K562 (cell line): ENCODE results near the gene P3H4.

Experiments used
- ESRRA ChIP-seq: fragments of 450-650 bp; IDR thresholded peaks from 2 replicates; pipeline ENCODE4 v1.6.1; 2014; ENCODE audit warnings: low read depth, mild to moderate bottlenecking, moderate library complexity, borderline replicate concordance
- PHF21A ChIP-seq: fragments of 450-650 bp; IDR thresholded peaks from 2 replicates; pipeline ENCODE4 v1.6.1; 2017; ENCODE audit warnings: low read depth, borderline replicate concordance
- POLR2AphosphoS5 ChIP-seq: IDR thresholded peaks from 2 replicates; pipeline ENCODE4 v1.6.1; 2011; ENCODE audit warnings: mild to moderate bottlenecking, low read depth, low read length, moderate library complexity; ENCODE audit not compliant: control insufficient read depth, insufficient read depth
- POLR2B ChIP-seq: fragments of 450-650 bp; IDR thresholded peaks from 2 replicates; pipeline ENCODE4 v1.6.1; 2018; ENCODE audit warnings: low read depth; ENCODE audit not compliant: partially characterized antibody
- ZNF444 ChIP-seq: fragments of 250-450 bp; sonication (Bioruptor Pico); IDR thresholded peaks from 2 replicates; pipeline ENCODE4 v1.4.0; 2020; ENCODE audit warnings: mild to moderate bottlenecking, moderate library complexity
- TF ChIP-seq, protein P1 (sequence below), 2 experiments: fragments of 450-650 bp in 1 of 2; IDR thresholded peaks; 2 replicates each; pipeline ENCODE4 v1.6.1; 2011 to 2017; ENCODE audit warnings: low read depth in 2 of 2, antibody characterized with exemption in 1 of 2, borderline replicate concordance in 1 of 2, low read length in 1 of 2, mild to moderate bottlenecking in 1 of 2, mixed read lengths in 1 of 2; ENCODE audit not compliant: control insufficient read depth in 1 of 2

DNA sequence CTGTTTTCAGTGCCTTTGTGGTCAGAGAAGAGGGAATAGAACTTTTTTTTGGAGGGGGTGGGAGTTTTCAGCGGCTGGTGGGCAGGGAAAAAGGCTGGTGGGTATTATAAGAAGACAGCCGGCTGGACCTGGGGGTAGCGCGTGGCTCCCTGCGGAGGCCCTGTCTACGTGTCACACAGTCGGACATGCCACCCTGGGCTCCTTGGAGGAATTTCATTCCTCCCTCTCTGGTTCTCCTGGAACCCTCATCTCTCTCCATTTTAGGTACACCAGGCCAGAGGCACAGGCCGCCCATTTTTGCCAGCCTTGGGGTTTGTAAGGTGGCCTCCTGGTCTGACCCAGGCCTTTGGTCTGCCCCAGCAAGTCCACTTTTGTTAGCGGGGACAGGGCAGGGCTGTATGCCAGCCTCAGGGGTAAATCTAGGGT, 2.0 kb upstream of the P3H4 start:
- TF ChIP-seq POLR2B (no peak), PHF21A (no peak), POLR2AphosphoS5 (no peak), ZNF444 (CRISPR knock-in tag) (no peak), ESRRA (no peak)
- TF ChIP-seq, protein P1, sequence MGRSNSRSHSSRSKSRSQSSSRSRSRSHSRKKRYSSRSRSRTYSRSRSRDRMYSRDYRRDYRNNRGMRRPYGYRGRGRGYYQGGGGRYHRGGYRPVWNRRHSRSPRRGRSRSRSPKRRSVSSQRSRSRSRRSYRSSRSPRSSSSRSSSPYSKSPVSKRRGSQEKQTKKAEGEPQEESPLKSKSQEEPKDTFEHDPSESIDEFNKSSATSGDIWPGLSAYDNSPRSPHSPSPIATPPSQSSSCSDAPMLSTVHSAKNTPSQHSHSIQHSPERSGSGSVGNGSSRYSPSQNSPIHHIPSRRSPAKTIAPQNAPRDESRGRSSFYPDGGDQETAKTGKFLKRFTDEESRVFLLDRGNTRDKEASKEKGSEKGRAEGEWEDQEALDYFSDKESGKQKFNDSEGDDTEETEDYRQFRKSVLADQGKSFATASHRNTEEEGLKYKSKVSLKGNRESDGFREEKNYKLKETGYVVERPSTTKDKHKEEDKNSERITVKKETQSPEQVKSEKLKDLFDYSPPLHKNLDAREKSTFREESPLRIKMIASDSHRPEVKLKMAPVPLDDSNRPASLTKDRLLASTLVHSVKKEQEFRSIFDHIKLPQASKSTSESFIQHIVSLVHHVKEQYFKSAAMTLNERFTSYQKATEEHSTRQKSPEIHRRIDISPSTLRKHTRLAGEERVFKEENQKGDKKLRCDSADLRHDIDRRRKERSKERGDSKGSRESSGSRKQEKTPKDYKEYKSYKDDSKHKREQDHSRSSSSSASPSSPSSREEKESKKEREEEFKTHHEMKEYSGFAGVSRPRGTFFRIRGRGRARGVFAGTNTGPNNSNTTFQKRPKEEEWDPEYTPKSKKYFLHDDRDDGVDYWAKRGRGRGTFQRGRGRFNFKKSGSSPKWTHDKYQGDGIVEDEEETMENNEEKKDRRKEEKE (IDR thresholded peaks at IDR 0.05; ENCODE audit: borderline replicate concordance in 1 of 2, control insufficient read depth in 1 of 2, low read depth in 2 of 2, low read length in 1 of 2), result no peak
